Large intestine (tissue), 12 donors: ENCODE data around the gene CFAP141. TPM values are rescaled to one million over a fixed set of nuclear protein-coding genes. Genes with fewer than 3 reads are reported as not detected.
"Not testable (repeated sequence)": the region's sequence is repeated elsewhere in the genome, so short reads cannot be mapped to it uniquely, and the experiment has no call there.

ENCODE experiments used
- DNase-seq, 2 donors: peaks; one replicate each; pipeline versions ENCODE4 v3.0.0 to v3.0.0-alpha.2; 2013
- H3K27ac ChIP-seq: one replicate; pipeline ENCODE4 v1.5.1; 2013; ENCODE audit warnings: low read length
- H3K27me3 ChIP-seq: 2 replicates; pipeline ENCODE4 v1.6.1; 2013; ENCODE audit warnings: low read length; ENCODE audit not compliant: control insufficient read depth, insufficient read depth
- H3K36me3 ChIP-seq: 2 replicates; pipeline ENCODE4 v1.6.1; 2013; ENCODE audit warnings: low read length; ENCODE audit not compliant: control insufficient read depth, insufficient read depth
- H3K4me1 ChIP-seq: one replicate; pipeline ENCODE4 v1.6.1; 2013; ENCODE audit warnings: low read length; ENCODE audit not compliant: control insufficient read depth, insufficient read depth
- H3K4me3 ChIP-seq: one replicate; pipeline ENCODE4 v1.5.1; 2013; ENCODE audit warnings: low read length
- H3K9me3 ChIP-seq: one replicate; pipeline ENCODE4 v1.6.1; 2013; ENCODE audit warnings: mild to moderate bottlenecking, low read depth, low read length, moderate library complexity; ENCODE audit not compliant: control insufficient read depth
- WGBS: methylation state at CpG from one replicate; pipeline ENCODE4 v1.1.5; 2013; ENCODE audit warnings: low lambda C conversion rate; ENCODE audit not compliant: insufficient coverage; 5-methylcytosine and 5-hydroxymethylcytosine counted together
- long read RNA-seq, 11 donors: transcript quantifications; one replicate each; lab custom pipeline, GENCODE V29; 2026
- polyA plus RNA-seq: library from polyadenylated mRNA; unstranded; fragments of 120-200 nt; gene quantifications from one replicate; pipeline ENCODE4 v1.2.1, GENCODE V29; 2013

CFAP141 gene
- not detected for polyA plus RNA-seq
- long read RNA-seq, donor 1: 0 reads
- long read RNA-seq, donor 2: 0 reads
- long read RNA-seq, donor 3: 0 reads
- long read RNA-seq, donor 4: 0 reads
- long read RNA-seq, donor 5: 0 reads
- long read RNA-seq, donor 6: 0 reads
- long read RNA-seq, donor 7: 0 reads
- long read RNA-seq, donor 8: 0 reads
- long read RNA-seq, donor 9: 0 reads
- long read RNA-seq, donor 10: 0 reads
- long read RNA-seq, donor 11: 0 reads

DNA sequence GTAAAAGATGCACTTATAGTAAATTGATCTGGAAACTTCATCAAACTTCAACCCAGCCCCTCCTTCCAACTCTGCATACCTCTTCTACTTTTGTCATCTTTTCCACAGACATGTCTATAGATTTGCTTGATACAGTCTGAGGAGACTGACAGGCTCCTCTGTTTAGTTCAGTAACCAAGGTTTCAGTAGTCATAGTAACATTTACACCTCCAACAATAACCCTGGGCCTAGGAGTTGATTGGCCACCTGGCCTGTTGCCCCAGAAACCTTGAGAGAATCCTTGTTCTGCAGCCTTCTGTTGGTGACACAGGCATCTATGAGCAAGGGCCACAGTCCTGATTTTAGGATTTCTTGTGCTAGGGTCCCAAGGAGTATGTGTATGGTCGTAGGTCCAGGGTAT, at the start of gene CFAP141:
Gene CFAP141, minus strand, starts transcription at position 138 of the 400 bp plus-strand sequence. Its CDS starts 26 bp downstream, at position 112.
- no peaks in the 10 kb centered on the region for H3K27me3 ChIP-seq
- WGBS: no CpG with 5 or more reads among the region's 1 CpG
- peak in 1 of 2 donors; percentile 19 for DNase-seq
- H3K36me3 ChIP-seq: peaks cover 49% of the 10 kb centered on the region
- H3K27ac ChIP-seq: no peak within 1 kb of the TSS
- H3K9me3 ChIP-seq: no peaks in the 10 kb centered on the region
- no peaks in the 10 kb centered on the region for H3K4me1 ChIP-seq
- H3K4me3 ChIP-seq: no peak within 1 kb of the TSS

DNA sequence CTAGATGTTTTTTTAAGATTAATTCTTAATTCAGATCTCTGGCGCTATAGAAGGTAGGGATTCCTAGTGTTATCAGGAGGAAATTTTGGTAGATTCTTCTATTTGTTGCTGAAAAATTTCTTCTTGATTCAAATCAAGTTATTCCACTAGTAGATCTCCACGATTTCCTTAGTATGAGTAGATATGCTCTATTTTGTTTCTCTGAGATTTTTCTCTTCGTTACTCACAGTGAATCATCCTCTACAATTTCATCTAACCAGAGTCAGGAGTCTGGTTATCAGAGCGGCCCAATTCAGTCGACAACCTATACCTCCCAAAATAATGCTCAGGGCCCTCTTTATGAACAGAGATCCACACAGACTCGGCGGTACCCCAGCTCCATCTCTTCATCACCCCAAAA, 47.5 kb upstream of the CFAP141 start:
- Histone ChIP-seq H3K9me3 (no peaks in the 10 kb centered on the region), H3K27me3 (no peaks in the 10 kb centered on the region), H3K4me3 (no peak overlapping the region), H3K36me3 (peaks cover 91% of the 10 kb centered on the region), H3K4me1 (no peaks in the 10 kb centered on the region), H3K27ac (no peak overlapping the region)
- WGBS: 100% methylated on average over 1 of the region's 7 CpGs
- no peak for DNase-seq

GRCh38 chr1:154241703-154242351, 35.7 kb upstream of the CFAP141 start:
- DNase-seq: no peak
- no CpG with 5 or more reads among the region's 3 CpGs for WGBS

GRCh38 chr1:154240294-154240833, 34.2 kb upstream of the CFAP141 start:
- no peak for DNase-seq
- 83% methylated on average over 1 of the region's 3 CpGs for WGBS

More at GRCh38 chr1:154241703-154242351, 35.7 kb upstream of the CFAP141 start:
- no peak overlapping the region for H3K27ac ChIP-seq
- no peak overlapping the region for H3K4me3 ChIP-seq
- peaks cover 88% of the 10 kb centered on the region for H3K36me3 ChIP-seq
- peaks cover 2% of the 10 kb centered on the region for H3K4me1 ChIP-seq
- H3K27me3 ChIP-seq: no peaks in the 10 kb centered on the region
- no peaks in the 10 kb centered on the region for H3K9me3 ChIP-seq

GRCh38 chr1:154239491-154239890, 33.4 kb upstream of the CFAP141 start:
- 100% methylated on average over 3 of the region's 3 CpGs for WGBS
- H3K36me3 ChIP-seq: peaks cover 86% of the 10 kb centered on the region
- H3K27ac ChIP-seq: no peak overlapping the region
- DNase-seq: no peak
- no peaks in the 10 kb centered on the region for H3K27me3 ChIP-seq
- no peak overlapping the region for H3K4me3 ChIP-seq
- peaks cover 3% of the 10 kb centered on the region for H3K4me1 ChIP-seq
- H3K9me3 ChIP-seq: no peaks in the 10 kb centered on the region

More at GRCh38 chr1:154240294-154240833, 34.2 kb upstream of the CFAP141 start:
- peaks cover 3% of the 10 kb centered on the region for H3K4me1 ChIP-seq
- H3K36me3 ChIP-seq: peaks cover 87% of the 10 kb centered on the region
- H3K27ac ChIP-seq: no peak overlapping the region
- H3K4me3 ChIP-seq: no peak overlapping the region
- no peaks in the 10 kb centered on the region for H3K27me3 ChIP-seq
- no peaks in the 10 kb centered on the region for H3K9me3 ChIP-seq

GRCh38 chr1:154237880-154238506, 31.9 kb upstream of the CFAP141 start:
- Histone ChIP-seq H3K27ac (no peak overlapping the region), H3K36me3 (peaks cover 81% of the 10 kb centered on the region), H3K9me3 (no peaks in the 10 kb centered on the region), H3K4me1 (peaks cover 3% of the 10 kb centered on the region), H3K4me3 (no peak overlapping the region), H3K27me3 (no peaks in the 10 kb centered on the region)
- 80% methylated on average over 1 of the region's 6 CpGs for WGBS
- DNase-seq: no peak

GRCh38 chr1:154237435-154237834, 31.3 kb upstream of the CFAP141 start:
- no peak for DNase-seq
- H3K4me1 ChIP-seq: peaks cover 3% of the 10 kb centered on the region
- no peaks in the 10 kb centered on the region for H3K27me3 ChIP-seq
- no CpG with 5 or more reads among the region's 2 CpGs for WGBS
- no peak overlapping the region for H3K4me3 ChIP-seq
- no peaks in the 10 kb centered on the region for H3K9me3 ChIP-seq
- H3K36me3 ChIP-seq: peaks cover 80% of the 10 kb centered on the region
- no peak overlapping the region for H3K27ac ChIP-seq

- no peak for DNase-seq
- no peak overlapping the region for H3K4me3 ChIP-seq
- H3K4me1 ChIP-seq: peaks cover 3% of the 10 kb centered on the region
- H3K9me3 ChIP-seq: no peaks in the 10 kb centered on the region
- no peak overlapping the region for H3K27ac ChIP-seq
- H3K36me3 ChIP-seq: peaks cover 76% of the 10 kb centered on the region
- H3K27me3 ChIP-seq: no peaks in the 10 kb centered on the region
- WGBS: 59% methylated on average over 3 of the region's 4 CpGs
These were observed 30.7 kb upstream of the CFAP141 start for GRCh38 chr1:154236855-154237254.

- no CpG with 5 or more reads among the region's 12 CpGs for WGBS
- H3K36me3 ChIP-seq: peaks cover 77% of the 10 kb centered on the region
- H3K27ac ChIP-seq, H3K4me3 ChIP-seq, DNase-seq, H3K27me3 ChIP-seq, H3K9me3 ChIP-seq, H3K4me1 ChIP-seq: not testable (repeated sequence)
These were observed 27.0 kb upstream of the CFAP141 start for GRCh38 chr1:154233127-154233526.

GRCh38 chr1:154231112-154231511, 25.0 kb upstream of the CFAP141 start:
- no CpG with 5 or more reads among the region's 3 CpGs for WGBS
- DNase-seq, H3K4me3 ChIP-seq, H3K27me3 ChIP-seq, H3K9me3 ChIP-seq, H3K27ac ChIP-seq, H3K4me1 ChIP-seq: not testable (repeated sequence)
- peaks cover 76% of the 10 kb centered on the region for H3K36me3 ChIP-seq
